ENCODE results near the gene ZNF574. TPM values are rescaled to one million over a fixed set of nuclear protein-coding genes. Genes with fewer than 3 reads are reported as not detected.

Gene ZNF574
- total RNA-seq, 1 donor from 2014 or later: 20.0 TPM

DNA sequence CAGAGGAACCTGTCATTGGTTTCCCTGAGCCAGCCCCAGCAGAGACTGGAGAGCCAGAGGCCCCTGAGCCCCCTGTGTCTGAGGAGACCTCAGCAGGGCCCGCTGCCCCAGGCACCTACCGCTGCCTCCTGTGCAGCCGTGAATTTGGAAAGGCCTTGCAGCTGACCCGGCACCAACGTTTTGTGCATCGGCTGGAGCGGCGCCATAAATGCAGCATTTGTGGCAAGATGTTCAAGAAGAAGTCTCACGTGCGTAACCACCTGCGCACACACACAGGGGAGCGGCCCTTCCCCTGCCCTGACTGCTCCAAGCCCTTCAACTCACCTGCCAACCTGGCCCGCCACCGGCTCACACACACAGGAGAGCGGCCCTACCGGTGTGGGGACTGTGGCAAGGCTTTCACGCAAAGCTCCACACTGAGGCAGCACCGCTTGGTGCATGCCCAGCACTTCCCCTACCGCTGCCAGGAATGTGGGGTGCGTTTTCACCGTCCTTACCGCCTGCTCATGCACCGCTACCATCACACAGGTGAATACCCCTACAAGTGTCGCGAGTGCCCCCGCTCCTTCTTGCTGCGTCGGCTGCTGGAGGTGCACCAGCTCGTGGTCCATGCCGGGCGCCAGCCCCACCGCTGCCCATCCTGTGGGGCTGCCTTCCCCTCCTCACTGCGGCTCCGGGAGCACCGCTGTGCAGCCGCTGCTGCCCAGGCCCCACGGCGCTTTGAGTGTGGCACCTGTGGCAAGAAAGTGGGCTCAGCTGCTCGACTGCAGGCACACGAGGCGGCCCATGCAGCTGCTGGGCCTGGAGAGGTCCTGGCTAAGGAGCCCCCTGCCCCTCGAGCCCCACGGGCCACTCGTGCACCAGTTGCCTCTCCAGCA, 4.2 kb downstream of the ZNF574 start:
- Histone ChIP-seq H3K79me2 (ENCODE audit: insufficient read depth, low read length) (peaks cover 64% of the 10 kb centered on the region), H3K36me3 (ENCODE audit: insufficient read depth, low read length) (peaks cover 24% of the 10 kb centered on the region), H3K27ac (ENCODE audit: low read depth, low read length) (no peak overlapping the region), H3K4me3 (ENCODE audit: insufficient read depth, low read depth, low read length) (no peak overlapping the region), H3K9me3 (ENCODE audit: insufficient read depth, low read depth, low read length) (no peaks in the 10 kb centered on the region), H4K20me1 (ENCODE audit: insufficient read depth, low read length) (peaks cover 65% of the 10 kb centered on the region), H2AFZ (ENCODE audit: low read depth, low read length) (no peak overlapping the region), H3K4me2 (ENCODE audit: low read length) (peak overlapping the region; percentile 9), H3K9ac (ENCODE audit: low read length) (no peak overlapping the region), H3K4me1 (ENCODE audit: insufficient read depth, low read length) (peaks cover 18% of the 10 kb centered on the region), H3K27me3 (ENCODE audit: insufficient read depth, low read length) (no peaks in the 10 kb centered on the region)
- peaks cover 32% of the 10 kb centered on the region for H3K4me1 Mint-ChIP-seq (ENCODE audit: low read depth, unreplicated experiment)
- H3K9me3 Mint-ChIP-seq (ENCODE audit: unreplicated experiment): no peaks in the 10 kb centered on the region
- H3K27ac Mint-ChIP-seq (ENCODE audit: unreplicated experiment): peak overlapping the region; percentile 34
- DNase-seq (ENCODE audit: low read depth) (no peak), FAIRE-seq (no peak)
- TF ChIP-seq, protein P1, sequence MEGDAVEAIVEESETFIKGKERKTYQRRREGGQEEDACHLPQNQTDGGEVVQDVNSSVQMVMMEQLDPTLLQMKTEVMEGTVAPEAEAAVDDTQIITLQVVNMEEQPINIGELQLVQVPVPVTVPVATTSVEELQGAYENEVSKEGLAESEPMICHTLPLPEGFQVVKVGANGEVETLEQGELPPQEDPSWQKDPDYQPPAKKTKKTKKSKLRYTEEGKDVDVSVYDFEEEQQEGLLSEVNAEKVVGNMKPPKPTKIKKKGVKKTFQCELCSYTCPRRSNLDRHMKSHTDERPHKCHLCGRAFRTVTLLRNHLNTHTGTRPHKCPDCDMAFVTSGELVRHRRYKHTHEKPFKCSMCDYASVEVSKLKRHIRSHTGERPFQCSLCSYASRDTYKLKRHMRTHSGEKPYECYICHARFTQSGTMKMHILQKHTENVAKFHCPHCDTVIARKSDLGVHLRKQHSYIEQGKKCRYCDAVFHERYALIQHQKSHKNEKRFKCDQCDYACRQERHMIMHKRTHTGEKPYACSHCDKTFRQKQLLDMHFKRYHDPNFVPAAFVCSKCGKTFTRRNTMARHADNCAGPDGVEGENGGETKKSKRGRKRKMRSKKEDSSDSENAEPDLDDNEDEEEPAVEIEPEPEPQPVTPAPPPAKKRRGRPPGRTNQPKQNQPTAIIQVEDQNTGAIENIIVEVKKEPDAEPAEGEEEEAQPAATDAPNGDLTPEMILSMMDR (IDR thresholded peaks at IDR 0.05; ENCODE audit: insufficient read depth, low read depth, low read length): no peak
- TF ChIP-seq EZH2 (IDR thresholded peaks at IDR 0.05; ENCODE audit: insufficient read depth, low read length): no peak
- H3K4me3 Mint-ChIP-seq (ENCODE audit: unreplicated experiment): peak overlapping the region; percentile 54
- peaks cover 19% of the 10 kb centered on the region for H3K36me3 Mint-ChIP-seq (ENCODE audit: low read depth, unreplicated experiment)
- H3K27me3 Mint-ChIP-seq (ENCODE audit: low read depth, unreplicated experiment): no peaks in the 10 kb centered on the region

DNA sequence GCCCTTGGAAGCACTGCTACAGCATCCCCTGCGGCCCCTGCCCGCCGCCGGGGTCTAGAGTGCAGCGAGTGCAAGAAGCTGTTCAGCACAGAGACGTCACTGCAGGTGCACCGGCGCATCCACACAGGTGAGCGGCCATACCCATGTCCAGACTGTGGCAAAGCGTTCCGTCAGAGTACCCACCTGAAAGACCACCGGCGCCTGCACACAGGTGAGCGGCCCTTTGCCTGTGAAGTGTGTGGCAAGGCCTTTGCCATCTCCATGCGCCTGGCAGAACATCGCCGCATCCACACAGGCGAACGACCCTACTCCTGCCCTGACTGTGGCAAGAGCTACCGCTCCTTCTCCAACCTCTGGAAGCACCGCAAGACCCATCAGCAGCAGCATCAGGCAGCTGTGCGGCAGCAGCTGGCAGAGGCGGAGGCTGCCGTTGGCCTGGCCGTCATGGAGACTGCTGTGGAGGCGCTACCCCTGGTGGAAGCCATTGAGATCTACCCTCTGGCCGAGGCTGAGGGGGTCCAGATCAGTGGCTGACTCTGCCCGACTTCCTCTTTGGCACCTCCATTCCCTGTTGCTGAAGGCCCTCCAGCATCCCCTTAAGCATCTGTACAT, 4.9 kb downstream of the ZNF574 start:
- peaks cover 65% of the 10 kb centered on the region for H4K20me1 ChIP-seq (ENCODE audit: insufficient read depth, low read length)
- no peak for FAIRE-seq
- no peak overlapping the region for H3K27ac Mint-ChIP-seq (ENCODE audit: unreplicated experiment)

More for the DNA sequence above, 4.9 kb downstream of the ZNF574 start:
- no peak overlapping the region for H2AFZ ChIP-seq (ENCODE audit: low read depth, low read length)
- no peak overlapping the region for H3K9ac ChIP-seq (ENCODE audit: low read length)
- Mint-ChIP-seq H3K4me1 (ENCODE audit: low read depth, unreplicated experiment) (peaks cover 34% of the 10 kb centered on the region), H3K9me3 (ENCODE audit: unreplicated experiment) (no peaks in the 10 kb centered on the region), H3K4me3 (ENCODE audit: unreplicated experiment) (peak overlapping the region; percentile 61), H3K36me3 (ENCODE audit: low read depth, unreplicated experiment) (peaks cover 20% of the 10 kb centered on the region), H3K27me3 (ENCODE audit: low read depth, unreplicated experiment) (no peaks in the 10 kb centered on the region)
- TF ChIP-seq EZH2 (IDR thresholded peaks at IDR 0.05; ENCODE audit: insufficient read depth, low read length): no peak
- TF ChIP-seq, protein P1 (IDR thresholded peaks at IDR 0.05; ENCODE audit: insufficient read depth, low read depth, low read length): no peak
- H3K4me3 ChIP-seq (ENCODE audit: insufficient read depth, low read depth, low read length): no peak overlapping the region
- no peak for DNase-seq (ENCODE audit: low read depth)
- H3K79me2 ChIP-seq (ENCODE audit: insufficient read depth, low read length): peaks cover 64% of the 10 kb centered on the region
- peaks cover 16% of the 10 kb centered on the region for H3K4me1 ChIP-seq (ENCODE audit: insufficient read depth, low read length)
- H3K9me3 ChIP-seq (ENCODE audit: insufficient read depth, low read depth, low read length): no peaks in the 10 kb centered on the region
- H3K27ac ChIP-seq (ENCODE audit: low read depth, low read length): no peak overlapping the region
- H3K36me3 ChIP-seq (ENCODE audit: insufficient read depth, low read length): peaks cover 24% of the 10 kb centered on the region
- H3K27me3 ChIP-seq (ENCODE audit: insufficient read depth, low read length): no peaks in the 10 kb centered on the region
- H3K4me2 ChIP-seq (ENCODE audit: low read length): no peak overlapping the region

Data from astrocyte (in vitro differentiated cells and primary cell).